Measurements from ENCODE around the gene USP34.

GRCh38 chr2:61138859-61139258 is 332.0 kb downstream of the USP34 start:
- no peak for TF ChIP-seq EP300 (IDR thresholded peaks at IDR 0.05; ENCODE audit: borderline replicate concordance in 1 of 2, low read depth in 2 of 2, low read length in 2 of 2)
- TF ChIP-seq POLR2A (IDR thresholded peaks at IDR 0.05; ENCODE audit: control extremely low read depth in 1 of 2, low read depth in 2 of 2, low read length in 2 of 2): no peak
- TF ChIP-seq, protein P1, sequence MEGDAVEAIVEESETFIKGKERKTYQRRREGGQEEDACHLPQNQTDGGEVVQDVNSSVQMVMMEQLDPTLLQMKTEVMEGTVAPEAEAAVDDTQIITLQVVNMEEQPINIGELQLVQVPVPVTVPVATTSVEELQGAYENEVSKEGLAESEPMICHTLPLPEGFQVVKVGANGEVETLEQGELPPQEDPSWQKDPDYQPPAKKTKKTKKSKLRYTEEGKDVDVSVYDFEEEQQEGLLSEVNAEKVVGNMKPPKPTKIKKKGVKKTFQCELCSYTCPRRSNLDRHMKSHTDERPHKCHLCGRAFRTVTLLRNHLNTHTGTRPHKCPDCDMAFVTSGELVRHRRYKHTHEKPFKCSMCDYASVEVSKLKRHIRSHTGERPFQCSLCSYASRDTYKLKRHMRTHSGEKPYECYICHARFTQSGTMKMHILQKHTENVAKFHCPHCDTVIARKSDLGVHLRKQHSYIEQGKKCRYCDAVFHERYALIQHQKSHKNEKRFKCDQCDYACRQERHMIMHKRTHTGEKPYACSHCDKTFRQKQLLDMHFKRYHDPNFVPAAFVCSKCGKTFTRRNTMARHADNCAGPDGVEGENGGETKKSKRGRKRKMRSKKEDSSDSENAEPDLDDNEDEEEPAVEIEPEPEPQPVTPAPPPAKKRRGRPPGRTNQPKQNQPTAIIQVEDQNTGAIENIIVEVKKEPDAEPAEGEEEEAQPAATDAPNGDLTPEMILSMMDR (IDR thresholded peaks at IDR 0.05; ENCODE audit: control extremely low read depth in 1 of 3, insufficient read depth in 1 of 3, low read depth in 1 of 3, low read length in 3 of 3): no peak
- no peak for TF ChIP-seq SUZ12 (IDR thresholded peaks at IDR 0.05; ENCODE audit: low read length)
- TF ChIP-seq SIRT6 (IDR thresholded peaks at IDR 0.05; ENCODE audit: low read length): no peak

Data from H1 (cell line).